ENCODE results near the gene LRWD1.

GRCh38 chr7:102452451-102452850 lies 12.3 kb upstream of the LRWD1 start:
- TF ChIP-seq CTCF (conservative IDR thresholded peaks at IDR 0.05 in 1 of 2, IDR thresholded peaks at IDR 0.05 in 1 of 2; ENCODE audit: low read depth in 1 of 2, low read length in 2 of 2): no peak
- no peak for TF ChIP-seq EZH2 (IDR thresholded peaks at IDR 0.05; ENCODE audit: low read length, missing control alignments)
